Activated B cell treated with CpG ODN at 0.5 μM for 24 hours (primary cell): ENCODE measurements around the gene RGS14. TPM values are rescaled to one million over a fixed set of nuclear protein-coding genes. Genes with fewer than 3 reads are reported as not detected.

Source experiments
- ATAC-seq: fragments of 200-7000 bp; cut with Tn5 transposase; one replicate; pipeline ENCODE4 v1.10.0; 2021; ENCODE audit warnings: low read depth, mild to moderate bottlenecking, moderate library complexity
- CTCF ChIA-PET: fragments of 350-600 bp; sonication (Branson Sonifier 250); formaldehyde crosslinking; loops from one replicate; lab custom pipeline; 2021; ENCODE audit warnings: antibody characterized with exemption; lab: Charles Lee
- POLR2A ChIA-PET: fragments of 350-600 bp; sonication (Branson Sonifier 250); formaldehyde crosslinking; loops from one replicate; lab custom pipeline; 2021; ENCODE audit warnings: antibody characterized with exemption; lab: Charles Lee
- DNase-seq: peaks from one replicate; pipeline ENCODE4 v3.0.0; 2022
- H3K27ac Mint-ChIP-seq: one replicate; pipeline ENCODE4 v1.8.0; 2020; ENCODE audit warnings: mixed read lengths
- H3K27me3 Mint-ChIP-seq: one replicate; pipeline ENCODE4 v1.8.0; 2021; ENCODE audit warnings: mixed read lengths
- H3K36me3 Mint-ChIP-seq: one replicate; pipeline ENCODE4 v1.8.0; 2021; ENCODE audit warnings: low read depth, mixed read lengths
- H3K4me1 Mint-ChIP-seq: one replicate; pipeline ENCODE4 v1.8.0; 2021; ENCODE audit warnings: mixed read lengths
- H3K4me3 Mint-ChIP-seq: one replicate; pipeline ENCODE4 v1.8.0; 2020; ENCODE audit warnings: mild to moderate bottlenecking, mixed read lengths
- H3K9me3 Mint-ChIP-seq: one replicate; pipeline ENCODE4 v1.8.0; 2020; ENCODE audit warnings: mixed read lengths
- CTCF ChIP-seq: fragments of 200-600 bp; IDR thresholded peaks from one replicate; pipeline ENCODE4 v1.8.0; 2022; ENCODE audit warnings: antibody characterized with exemption, mild to moderate bottlenecking
- intact Hi-C: fragments of 100-400 bp; cut with micrococcal nuclease; formaldehyde crosslinking; loops from one replicate; pipeline ENCODE4 v1.15.1; 2024
- total RNA-seq: library from RNA; stranded (reverse); gene quantifications from 2 replicates; pipeline ENCODE4 v1.2.3, GENCODE V29; 2022

The RGS14 gene
- total RNA-seq, 1 donor from 2014 or later: 58.3 TPM

- H3K4me1 Mint-ChIP-seq: peaks cover 33% of the 10 kb centered on the region
- no peak for ATAC-seq
- no peak for TF ChIP-seq CTCF
- ChIA-PET POLR2A (interaction anchor here (0.6 to 2.7 kb wide), 4 partner anchors 19 to 260 kb away, joined by 3 to 15 read pairs (median 4); partner anchors contain the start of genes LMAN2 and TMED9), CTCF (interaction anchor here (0.6 to 1.1 kb wide), 2 partner anchors 19 to 37 kb away, joined by 3 to 4 read pairs; partner anchors contain the start of gene LMAN2)
- no peak overlapping the region for H3K4me3 Mint-ChIP-seq
- DNase-seq: no peak
- intact Hi-C loops: no loop called here
- peaks cover 79% of the 10 kb centered on the region for H3K36me3 Mint-ChIP-seq
- H3K27me3 Mint-ChIP-seq: no peaks in the 10 kb centered on the region
- peak overlapping the region; percentile 75 for H3K27ac Mint-ChIP-seq
- H3K9me3 Mint-ChIP-seq: no peaks in the 10 kb centered on the region
Observed at GRCh38 chr5:177332031-177332895, 25.5 kb upstream of the RGS14 start.

- Mint-ChIP-seq H3K27ac (peak overlapping the region; percentile 37), H3K4me1 (peaks cover 28% of the 10 kb centered on the region), H3K4me3 (no peak overlapping the region), H3K27me3 (no peaks in the 10 kb centered on the region), H3K9me3 (no peaks in the 10 kb centered on the region), H3K36me3 (peaks cover 78% of the 10 kb centered on the region)
- POLR2A ChIA-PET: interaction anchor here (1.0 to 1.4 kb wide), 2 partner anchors 19 to 29 kb away, joined by 3 to 4 read pairs; partner anchors contain the start of gene LMAN2
- no peak for TF ChIP-seq CTCF
- CTCF ChIA-PET: interaction anchor here (0.7 to 1.0 kb wide), 2 partner anchors 14 to 113 kb away, joined by 3 read pairs; no protein-coding TSS in a partner anchor
- intact Hi-C loops: no loop called here
- DNase-seq (no peak), ATAC-seq (no peak)
Observed at GRCh38 chr5:177332896-177333260, 24.8 kb upstream of the RGS14 start.

- intact Hi-C loops: no loop called here
- Mint-ChIP-seq H3K4me1 (peaks cover 26% of the 10 kb centered on the region), H3K27me3 (no peaks in the 10 kb centered on the region), H3K4me3 (no peak overlapping the region), H3K27ac (peak overlapping the region; percentile 35), H3K9me3 (no peaks in the 10 kb centered on the region), H3K36me3 (peaks cover 83% of the 10 kb centered on the region)
- ChIA-PET CTCF (interaction anchor here (0.7 to 1.0 kb wide), 3 partner anchors 15 to 112 kb away, joined by 3 read pairs; no protein-coding TSS in a partner anchor), POLR2A (interaction anchor here (0.5 to 1.4 kb wide), 3 partner anchors 12 to 20 kb away, joined by 3 to 5 read pairs (median 4); partner anchors contain the start of gene LMAN2)
- DNase-seq: no peak
- no peak for TF ChIP-seq CTCF
- ATAC-seq: no peak
Observed at GRCh38 chr5:177333420-177334154, 24.1 kb upstream of the RGS14 start.

DNA sequence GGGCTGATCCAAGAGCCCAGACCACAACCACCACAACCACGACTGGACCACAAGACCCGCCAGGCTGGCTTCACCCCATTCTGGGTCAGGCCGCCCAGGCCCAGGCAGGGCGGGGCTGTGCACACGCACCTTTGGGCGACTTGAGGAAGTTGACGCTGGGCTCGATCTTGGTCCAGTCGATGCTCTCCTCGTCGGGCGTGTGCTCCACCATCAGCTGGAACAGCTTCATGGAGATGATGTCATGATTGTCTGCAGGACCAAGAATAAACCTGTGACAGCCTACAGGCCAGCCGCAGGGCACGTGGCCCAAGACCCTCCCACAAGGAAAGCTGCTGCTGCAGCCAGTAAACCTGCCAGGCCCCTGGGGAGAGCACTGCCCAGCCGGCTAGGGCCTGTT is 23.6 kb upstream of the RGS14 start:
- Mint-ChIP-seq H3K9me3 (no peaks in the 10 kb centered on the region), H3K36me3 (peaks cover 89% of the 10 kb centered on the region), H3K27me3 (no peaks in the 10 kb centered on the region), H3K27ac (no peak overlapping the region), H3K4me1 (peaks cover 26% of the 10 kb centered on the region), H3K4me3 (no peak overlapping the region)
- ChIA-PET CTCF (interaction anchor here (1.0 kb wide), 1 partner anchor 24 kb away, joined by 3 read pairs; no protein-coding TSS in a partner anchor), POLR2A (interaction anchor here (0.5 to 0.9 kb wide), 2 partner anchors 11 to 19 kb away, joined by 4 to 5 read pairs; no protein-coding TSS in a partner anchor)
- no peak for TF ChIP-seq CTCF
- intact Hi-C loops: no loop called here
- no peak for ATAC-seq
- no peak for DNase-seq
